HUES64 (cell line): Measurements from ENCODE around the gene TMED7. TPM values are rescaled to one million over a fixed set of nuclear protein-coding genes. Genes with fewer than 3 reads are reported as not detected.
"Not testable (repeated sequence)": the region's sequence is repeated elsewhere in the genome, so short reads cannot be mapped to it uniquely, and the experiment has no call there.

Experiments used
- H3K27ac ChIP-seq: 2 replicates; pipeline ENCODE4 v1.7.0; 2013; ENCODE audit warnings: low read depth, low read length, inconsistent platforms
- H3K27me3 ChIP-seq: 2 replicates; pipeline ENCODE4 v1.6.1; 2013; ENCODE audit warnings: mild to moderate bottlenecking, low read length; ENCODE audit not compliant: insufficient read depth
- H3K36me3 ChIP-seq: 2 replicates; pipeline ENCODE4 v1.6.1; 2013; ENCODE audit warnings: mild to moderate bottlenecking, low read length; ENCODE audit not compliant: insufficient read depth
- H3K4me1 ChIP-seq: 2 replicates; pipeline ENCODE4 v1.6.1; 2013; ENCODE audit warnings: mild to moderate bottlenecking, low read length, moderate library complexity; ENCODE audit not compliant: insufficient read depth
- H3K4me3 ChIP-seq: 2 replicates; pipeline ENCODE4 v1.5.1; 2013; ENCODE audit warnings: mild to moderate bottlenecking, low read length, moderate library complexity
- H3K9ac ChIP-seq: 2 replicates; pipeline ENCODE4 v1.6.1; 2013; ENCODE audit warnings: mild to moderate bottlenecking, low read depth, low read length
- H3K9me3 ChIP-seq: 2 replicates; pipeline ENCODE4 v1.6.1; 2013; ENCODE audit warnings: low read depth, low read length; ENCODE audit not compliant: insufficient read depth
- WGBS: fragments of 150-250, 120-280 bp; methylation state at CpG from one replicate; pipeline ENCODE4 v1.1.7; 2013; ENCODE audit warnings: missing lambda C conversion rate; 5-methylcytosine and 5-hydroxymethylcytosine counted together
- polyA plus RNA-seq, 2 experiments: library from polyadenylated mRNA; stranded (reverse); fragments of 50-300 nt; gene quantifications; one replicate each; pipeline ENCODE4 v1.2.3, GENCODE V29; 2013

The TMED7 gene
- polyA plus RNA-seq (2013, experiment 1 of 2): 44.3 TPM
- polyA plus RNA-seq (2013, experiment 2 of 2): 47.9 TPM

DNA sequence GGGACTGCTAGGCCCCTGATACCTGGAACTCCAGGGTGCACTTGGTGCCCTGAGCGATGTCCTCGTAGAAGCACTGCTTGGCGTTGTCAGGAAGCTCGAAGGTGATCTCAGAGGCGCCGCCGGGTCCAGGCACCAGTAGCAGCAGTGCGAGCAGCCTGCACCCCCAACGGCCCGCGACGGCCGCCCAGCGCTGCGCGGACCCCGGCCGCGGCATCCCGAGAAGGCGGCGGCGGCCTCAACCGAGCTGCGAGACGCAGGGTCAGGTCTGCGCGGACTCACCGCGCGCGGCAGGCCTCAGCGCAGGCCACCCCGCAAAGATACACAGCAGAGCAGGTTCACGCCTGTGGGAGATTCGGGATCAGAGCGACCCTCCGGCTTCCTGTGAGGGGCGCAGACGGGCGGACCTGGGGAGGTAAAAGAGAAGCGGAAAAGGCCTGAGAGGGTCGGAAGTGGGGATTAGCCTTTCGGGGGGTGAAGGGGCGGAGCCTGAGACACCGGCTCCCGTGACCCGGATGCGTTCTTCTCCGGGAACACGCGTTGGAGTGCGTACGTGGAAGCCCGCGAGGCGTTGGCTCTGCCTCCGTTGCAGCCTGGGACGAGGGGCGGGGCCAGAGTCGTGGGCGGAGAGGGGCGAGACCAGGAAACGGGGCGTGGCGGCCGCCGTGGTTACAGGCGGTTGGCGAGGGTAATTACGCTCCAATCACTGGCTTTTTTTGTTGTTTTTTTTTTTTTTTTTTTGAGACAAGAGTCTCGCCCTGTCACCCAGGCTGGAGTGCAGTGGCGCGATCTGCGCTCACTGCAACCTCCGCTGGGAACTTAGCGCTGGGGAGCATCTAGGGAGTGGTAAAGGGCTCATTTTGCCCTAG is at the start of gene TMED7:
TMED7 (minus strand) TSS at position 458 of the 866 bp plus-strand sequence; CDS start at position 214, 244 bp downstream.
- peaks cover 24% of the 10 kb centered on the region for H3K4me1 ChIP-seq
- under 1% methylated on average over 77 of the region's 77 CpGs for WGBS
- no peaks in the 10 kb centered on the region for H3K27me3 ChIP-seq
- H3K9me3 ChIP-seq: no peaks in the 10 kb centered on the region
- H3K36me3 ChIP-seq: peaks cover 21% of the 10 kb centered on the region
- peak within 1 kb of the TSS; percentile 82 for H3K27ac ChIP-seq
- peak within 1 kb of the TSS; percentile 82 for H3K9ac ChIP-seq
- peak within 1 kb of the TSS; percentile 80 for H3K4me3 ChIP-seq

DNA sequence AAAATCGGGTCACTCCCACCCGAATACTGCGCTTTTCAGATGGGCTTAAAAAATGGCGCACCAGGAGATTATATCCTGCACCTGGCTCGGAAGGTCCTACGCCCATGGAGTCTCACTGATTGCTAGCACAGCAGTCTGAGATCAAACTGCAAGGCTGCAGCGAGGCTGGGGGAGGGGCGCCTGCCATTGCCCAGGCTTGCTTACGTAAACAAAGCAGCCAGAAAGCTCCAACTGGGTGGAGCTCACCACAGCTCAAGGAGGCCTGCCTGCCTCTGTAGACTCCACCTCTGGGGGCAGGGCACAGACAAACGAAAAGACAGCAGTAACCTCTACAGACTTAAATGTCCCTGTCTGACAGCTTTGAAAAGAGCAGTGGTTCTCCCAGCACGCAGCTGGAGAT is 48.9 kb upstream of the TMED7 start:
- H3K9ac ChIP-seq, H3K4me1 ChIP-seq, H3K27ac ChIP-seq, H3K4me3 ChIP-seq, H3K27me3 ChIP-seq, H3K36me3 ChIP-seq: not testable (repeated sequence)
- 83% methylated on average over 10 of the region's 11 CpGs for WGBS
- H3K9me3 ChIP-seq: peaks cover 13% of the 10 kb centered on the region

DNA sequence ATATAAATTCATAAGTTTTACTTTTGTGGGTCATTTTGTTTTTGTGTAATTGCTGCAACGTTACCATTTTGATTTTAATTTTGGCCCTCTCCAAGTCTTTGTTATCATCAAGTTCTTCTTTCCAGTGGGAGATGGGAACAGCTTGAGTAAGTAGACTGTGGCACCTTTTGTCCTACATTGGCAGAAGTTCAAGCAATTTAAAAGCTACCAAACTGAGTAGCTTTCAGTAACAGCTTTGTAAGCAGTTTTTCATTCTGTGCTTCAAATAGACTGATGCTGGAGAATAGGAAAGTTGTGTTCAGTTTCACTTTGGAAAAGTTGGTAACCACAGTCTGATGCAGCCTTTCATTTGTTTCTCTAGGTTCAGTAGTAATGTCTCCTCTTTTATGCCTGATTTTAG is 47.8 kb upstream of the TMED7 start:
- Histone ChIP-seq H3K9me3 (peaks cover 13% of the 10 kb centered on the region), H3K27ac (no peak overlapping the region), H3K36me3 (no peaks in the 10 kb centered on the region), H3K4me1 (no peaks in the 10 kb centered on the region), H3K9ac (no peak overlapping the region), H3K4me3 (no peak overlapping the region), H3K27me3 (no peaks in the 10 kb centered on the region)
- no CpG with 5 or more reads among the region's 1 CpG for WGBS

DNA sequence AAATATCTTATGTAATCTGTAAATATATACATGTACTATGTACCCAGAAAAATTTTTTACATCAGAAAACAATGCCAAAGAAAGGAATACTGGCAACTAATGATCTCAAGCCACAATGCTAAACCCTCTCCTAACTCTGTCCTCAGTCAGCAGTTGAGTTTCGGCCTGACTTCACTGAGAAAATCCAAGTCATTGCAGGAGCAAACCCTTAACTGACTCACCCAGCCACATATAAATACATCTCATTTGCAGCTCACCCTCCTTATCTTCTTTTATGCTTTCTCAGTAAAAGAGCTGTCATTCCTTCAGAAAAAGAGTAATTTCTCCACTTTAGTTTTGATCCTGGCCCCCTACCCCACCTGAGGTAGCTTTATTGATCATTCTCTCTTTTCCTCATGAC is 46.1 kb upstream of the TMED7 start:
- no peak overlapping the region for H3K4me3 ChIP-seq
- H3K36me3 ChIP-seq: no peaks in the 10 kb centered on the region
- H3K27ac ChIP-seq: no peak overlapping the region
- peaks cover 16% of the 10 kb centered on the region for H3K9me3 ChIP-seq
- WGBS: 95% methylated on average over 1 of the region's 1 CpG
- H3K27me3 ChIP-seq: no peaks in the 10 kb centered on the region
- H3K9ac ChIP-seq: no peak overlapping the region
- no peaks in the 10 kb centered on the region for H3K4me1 ChIP-seq

DNA sequence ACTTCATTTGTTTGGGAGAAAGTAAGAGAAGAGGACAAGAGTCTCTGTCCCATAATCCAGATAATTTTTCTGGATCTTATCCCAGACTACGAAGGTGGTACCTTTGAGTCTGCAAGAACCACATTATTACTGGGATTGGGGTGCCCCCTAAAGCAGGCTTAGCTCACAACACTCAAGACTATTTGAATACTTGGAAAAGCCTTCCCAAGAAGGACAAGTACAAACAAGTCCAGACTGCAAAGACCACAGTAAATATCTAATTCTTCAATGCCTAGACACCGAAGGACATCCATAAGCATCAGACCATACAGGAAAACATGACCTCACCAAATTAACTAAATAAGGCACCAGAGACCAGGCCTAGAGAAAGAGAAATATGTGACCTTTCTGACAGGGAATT is 40.2 kb upstream of the TMED7 start:
- Histone ChIP-seq H3K9me3 (peaks cover 3% of the 10 kb centered on the region; the same call in 1 of the 2 replicates), H3K9ac (no peak overlapping the region), H3K4me3 (no peak overlapping the region), H3K4me1 (peaks cover 2% of the 10 kb centered on the region; the same call in 1 of the 2 replicates), H3K36me3 (no peaks in the 10 kb centered on the region), H3K27me3 (no peaks in the 10 kb centered on the region), H3K27ac (no peak overlapping the region)
- 92% methylated on average over 2 of the region's 2 CpGs for WGBS

DNA sequence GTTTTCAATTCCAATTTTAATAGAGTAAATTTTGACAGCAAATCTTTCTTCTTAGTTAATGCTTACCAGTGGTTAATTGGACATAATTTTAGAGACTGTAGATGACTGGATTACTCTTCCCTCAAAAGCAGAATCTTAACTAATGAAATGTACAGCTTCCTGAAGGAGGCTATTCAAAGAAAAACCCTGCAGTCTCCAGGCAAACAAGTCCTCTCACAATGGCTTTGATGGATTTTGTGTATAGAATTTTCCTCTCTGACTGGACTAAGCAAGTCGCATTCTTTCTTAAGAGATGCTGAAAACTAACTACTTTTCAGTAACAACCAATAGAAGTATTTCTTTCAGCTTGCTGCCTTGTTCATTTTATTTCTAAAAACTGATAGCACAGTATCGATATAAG is 35.7 kb upstream of the TMED7 start:
- Histone ChIP-seq H3K36me3 (no peaks in the 10 kb centered on the region), H3K4me1 (peaks cover 3% of the 10 kb centered on the region; the same call in 1 of the 2 replicates), H3K27ac (no peak overlapping the region), H3K4me3 (no peak overlapping the region), H3K9me3 (no peaks in the 10 kb centered on the region), H3K9ac (no peak overlapping the region), H3K27me3 (no peaks in the 10 kb centered on the region)
- 94% methylated on average over 1 of the region's 2 CpGs for WGBS

DNA sequence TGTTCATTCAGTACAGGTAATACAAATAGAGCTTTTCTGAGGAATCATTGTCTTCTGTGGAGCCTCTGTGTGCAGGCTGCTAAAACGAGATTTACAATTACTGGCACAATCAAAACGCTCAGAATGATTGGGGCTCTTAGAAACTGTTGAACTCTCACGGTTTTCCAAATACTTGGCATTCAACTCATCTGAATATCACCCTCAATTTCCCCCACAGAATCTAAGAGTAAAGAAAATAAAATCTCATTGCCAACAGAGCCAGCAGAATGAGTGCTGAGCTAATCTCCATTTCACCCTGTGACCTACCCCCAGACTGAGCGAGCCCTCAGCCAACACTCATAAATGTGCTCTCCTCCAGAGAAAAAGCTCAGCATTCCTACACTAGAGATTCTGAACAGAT is 35.3 kb upstream of the TMED7 start:
- Histone ChIP-seq H3K4me3 (no peak overlapping the region), H3K27ac (no peak overlapping the region), H3K9me3 (no peaks in the 10 kb centered on the region), H3K27me3 (no peaks in the 10 kb centered on the region), H3K4me1 (peaks cover 3% of the 10 kb centered on the region; the same call in 1 of the 2 replicates), H3K36me3 (no peaks in the 10 kb centered on the region), H3K9ac (no peak overlapping the region)
- WGBS: 86% methylated on average over 4 of the region's 4 CpGs

DNA sequence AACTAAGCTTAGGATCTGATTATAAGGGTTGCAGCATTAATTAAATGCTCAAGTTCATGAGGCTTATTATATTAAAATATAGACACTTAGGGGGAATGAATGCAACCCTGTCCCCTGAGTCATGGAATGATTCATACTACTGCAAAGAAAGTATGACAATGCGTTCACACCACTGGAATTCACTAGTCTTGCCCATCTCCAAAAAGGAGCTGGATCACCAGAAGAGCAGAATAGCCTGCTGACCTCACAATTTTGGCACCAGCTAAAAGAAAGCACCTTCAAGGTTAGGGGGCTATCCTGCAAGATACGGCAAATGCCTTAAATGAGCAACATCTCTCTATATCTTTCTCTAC is 32.0 kb upstream of the TMED7 start:
- H3K4me3 ChIP-seq: no peak overlapping the region
- H3K9ac ChIP-seq: no peak overlapping the region
- H3K27me3 ChIP-seq: no peaks in the 10 kb centered on the region
- no peaks in the 10 kb centered on the region for H3K9me3 ChIP-seq
- peaks cover 3% of the 10 kb centered on the region; the same call in 1 of the 2 replicates for H3K4me1 ChIP-seq
- WGBS: 89% methylated on average over 2 of the region's 2 CpGs
- H3K36me3 ChIP-seq: no peaks in the 10 kb centered on the region
- no peak overlapping the region for H3K27ac ChIP-seq

DNA sequence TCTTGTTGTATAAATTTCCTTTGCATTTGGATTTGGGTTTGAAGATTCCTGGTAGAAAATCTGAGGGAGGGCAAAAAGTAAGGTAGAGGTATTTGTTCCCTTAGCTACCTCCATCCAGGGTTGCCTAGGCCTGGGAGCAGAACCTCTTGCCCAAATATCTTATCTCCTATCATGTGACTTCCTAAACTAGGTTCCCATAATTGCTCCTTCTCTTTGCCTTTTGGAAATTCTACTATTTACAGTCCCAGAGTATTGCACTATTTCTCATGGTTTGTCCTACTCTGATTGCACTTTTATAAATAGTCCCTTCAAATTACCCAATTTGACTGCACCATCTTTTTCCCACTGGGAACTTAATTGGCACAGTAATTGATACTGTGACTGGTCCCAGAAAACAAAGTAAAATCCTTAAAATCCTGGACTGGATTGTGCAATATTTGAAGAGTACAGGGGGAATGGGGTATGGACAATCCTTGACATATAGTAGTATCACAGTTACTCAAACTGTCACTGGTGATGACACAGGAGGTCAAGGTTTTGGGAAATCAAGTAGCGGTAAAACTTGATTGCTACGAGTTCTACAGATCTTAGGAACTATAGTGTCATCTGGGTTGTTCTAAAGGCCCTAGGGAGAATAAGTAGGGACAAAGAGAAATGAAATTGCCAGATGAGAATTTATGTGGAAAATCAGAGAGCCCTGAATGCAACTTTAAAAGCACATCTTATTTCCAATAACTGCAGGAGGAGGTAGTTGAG is 31.5 kb upstream of the TMED7 start:
- no peak overlapping the region for H3K27ac ChIP-seq
- peaks cover 3% of the 10 kb centered on the region; the same call in 1 of the 2 replicates for H3K4me1 ChIP-seq
- no peaks in the 10 kb centered on the region for H3K9me3 ChIP-seq
- WGBS: 90% methylated on average over 2 of the region's 2 CpGs
- H3K9ac ChIP-seq: no peak overlapping the region
- H3K4me3 ChIP-seq: no peak overlapping the region
- H3K36me3 ChIP-seq: no peaks in the 10 kb centered on the region
- no peaks in the 10 kb centered on the region for H3K27me3 ChIP-seq

DNA sequence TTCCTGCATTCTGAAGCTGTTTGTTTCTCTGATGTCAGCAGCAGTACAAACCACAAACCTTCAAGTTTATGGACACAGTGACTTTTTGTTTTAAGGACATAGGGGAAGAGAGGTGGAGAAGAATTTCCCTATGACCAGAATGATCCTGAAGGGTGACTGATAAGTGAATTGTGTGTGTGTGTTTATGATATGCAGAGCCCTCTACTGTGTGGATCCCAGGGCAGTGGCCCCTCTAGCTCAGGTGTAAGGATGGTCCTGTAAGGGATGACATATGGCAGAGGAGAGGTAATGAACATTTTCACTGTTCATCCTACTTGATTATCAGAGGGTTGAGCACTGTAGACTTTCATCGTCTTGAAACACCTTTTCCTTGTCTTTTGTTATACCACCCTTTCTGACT is 30.6 kb upstream of the TMED7 start:
- Histone ChIP-seq H3K9me3 (no peaks in the 10 kb centered on the region), H3K9ac (no peak overlapping the region), H3K27ac (no peak overlapping the region), H3K27me3 (no peaks in the 10 kb centered on the region), H3K4me1 (peaks cover 3% of the 10 kb centered on the region; the same call in 1 of the 2 replicates), H3K4me3 (no peak overlapping the region), H3K36me3 (no peaks in the 10 kb centered on the region)
- 90% methylated on average over 1 of the region's 1 CpG for WGBS

DNA sequence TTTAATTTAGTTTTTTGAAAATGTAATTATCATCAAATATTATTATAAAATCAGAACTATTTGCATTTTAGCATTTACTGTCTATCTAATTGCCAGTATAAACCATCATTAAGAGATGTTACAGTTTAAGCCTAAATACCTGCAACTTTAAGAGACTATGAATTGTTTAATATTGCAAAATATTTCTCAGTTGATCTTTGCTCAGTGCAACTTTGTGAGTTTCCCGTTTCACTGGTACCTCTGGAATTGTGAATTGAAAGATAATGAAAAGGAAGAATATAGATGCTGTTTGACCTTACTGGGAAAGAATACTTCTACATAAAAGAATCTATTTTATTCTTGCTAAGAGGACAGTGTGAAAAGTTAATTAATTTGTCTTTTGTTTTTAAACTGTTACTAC is 30.2 kb upstream of the TMED7 start:
- Histone ChIP-seq H3K4me1 (peaks cover under 1% of the 10 kb centered on the region; the same call in 1 of the 2 replicates), H3K4me3 (no peak overlapping the region), H3K27ac (no peak overlapping the region), H3K27me3 (no peaks in the 10 kb centered on the region), H3K9ac (no peak overlapping the region), H3K9me3 (no peaks in the 10 kb centered on the region), H3K36me3 (no peaks in the 10 kb centered on the region)
- WGBS: 94% methylated on average over 1 of the region's 1 CpG
